ENCODE results near the gene N4BP2L2.

Gene N4BP2L2

GRCh38 chr13:32497589-32497988 lies 41.0 kb downstream of the N4BP2L2 start:
- no peak for DNase-seq (ENCODE audit: low read depth, low spot score)
- no peak overlapping the region for H3K9ac ChIP-seq (ENCODE audit: insufficient read length)
- H3K9me3 ChIP-seq (ENCODE audit: low read depth, low read length): no peaks in the 10 kb centered on the region
- H3K4me3 ChIP-seq: no peak overlapping the region
- H3K36me3 ChIP-seq (ENCODE audit: insufficient read depth, low read length): no peaks in the 10 kb centered on the region
- TF ChIP-seq POLR2AphosphoS5 (IDR thresholded peaks at IDR 0.05; ENCODE audit: borderline replicate concordance, low read depth, low read length) (no peak), FOXP2 (optimal IDR thresholded peaks at IDR 0.05; ENCODE audit: control extremely low read depth, extremely low read length, insufficient read depth) (no peak), EZH2 (IDR thresholded peaks at IDR 0.05) (no peak)
- H3K27ac ChIP-seq: no peak overlapping the region

GRCh38 chr13:32496599-32497160 lies 41.9 kb downstream of the N4BP2L2 start:
- H3K27ac ChIP-seq: no peak overlapping the region
- no peak overlapping the region for H3K9ac ChIP-seq (ENCODE audit: insufficient read length)
- H3K36me3 ChIP-seq (ENCODE audit: insufficient read depth, low read length): no peaks in the 10 kb centered on the region
- no peak for TF ChIP-seq FOXP2 (optimal IDR thresholded peaks at IDR 0.05; ENCODE audit: control extremely low read depth, extremely low read length, insufficient read depth)
- no peak for TF ChIP-seq EZH2 (IDR thresholded peaks at IDR 0.05)
- TF ChIP-seq POLR2AphosphoS5 (IDR thresholded peaks at IDR 0.05; ENCODE audit: borderline replicate concordance, low read depth, low read length): no peak
- no peaks in the 10 kb centered on the region for H3K9me3 ChIP-seq (ENCODE audit: low read depth, low read length)
- DNase-seq (ENCODE audit: low read depth, low spot score): no peak
- H3K4me3 ChIP-seq: no peak overlapping the region

- TF ChIP-seq POLR2AphosphoS5 (IDR thresholded peaks at IDR 0.05; ENCODE audit: borderline replicate concordance, low read depth, low read length) (no peak), FOXP2 (optimal IDR thresholded peaks at IDR 0.05; ENCODE audit: control extremely low read depth, extremely low read length, insufficient read depth) (no peak), EZH2 (IDR thresholded peaks at IDR 0.05) (no peak)
- Histone ChIP-seq H3K9ac (ENCODE audit: insufficient read length) (no peak overlapping the region), H3K9me3 (ENCODE audit: low read depth, low read length) (no peaks in the 10 kb centered on the region), H3K27ac (no peak overlapping the region), H3K36me3 (ENCODE audit: insufficient read depth, low read length) (no peaks in the 10 kb centered on the region), H3K4me3 (no peak overlapping the region)
- no peak for DNase-seq (ENCODE audit: low read depth, low spot score)
These were observed 42.8 kb downstream of the N4BP2L2 start for GRCh38 chr13:32495841-32496240.

GRCh38 chr13:32495429-32495828 lies 43.2 kb downstream of the N4BP2L2 start:
- Histone ChIP-seq H3K4me3 (no peak overlapping the region), H3K27ac (no peak overlapping the region), H3K9me3 (ENCODE audit: low read depth, low read length) (no peaks in the 10 kb centered on the region), H3K9ac (ENCODE audit: insufficient read length) (no peak overlapping the region), H3K36me3 (ENCODE audit: insufficient read depth, low read length) (no peaks in the 10 kb centered on the region)
- no peak for DNase-seq (ENCODE audit: low read depth, low spot score)
- TF ChIP-seq POLR2AphosphoS5 (IDR thresholded peaks at IDR 0.05; ENCODE audit: borderline replicate concordance, low read depth, low read length) (no peak), FOXP2 (optimal IDR thresholded peaks at IDR 0.05; ENCODE audit: control extremely low read depth, extremely low read length, insufficient read depth) (no peak), EZH2 (IDR thresholded peaks at IDR 0.05) (no peak)

- no peaks in the 10 kb centered on the region; the same call in 1 of the 2 replicates for H3K36me3 ChIP-seq (ENCODE audit: insufficient read depth, low read length)
- peak; percentile 40 for DNase-seq (ENCODE audit: low read depth, low spot score)
- no peak for TF ChIP-seq EZH2 (IDR thresholded peaks at IDR 0.05)
- TF ChIP-seq FOXP2 (optimal IDR thresholded peaks at IDR 0.05; ENCODE audit: control extremely low read depth, extremely low read length, insufficient read depth): no peak
- H3K9me3 ChIP-seq (ENCODE audit: low read depth, low read length): no peaks in the 10 kb centered on the region
- H3K4me3 ChIP-seq: no peak overlapping the region; the same call in 1 of the 2 replicates
- H3K27ac ChIP-seq: peak overlapping the region; percentile 87
- H3K9ac ChIP-seq (ENCODE audit: insufficient read length): peak overlapping the region; percentile 78
These were observed 47.6 kb downstream of the N4BP2L2 start for GRCh38 chr13:32491028-32491427.

- Histone ChIP-seq H3K9ac (ENCODE audit: insufficient read length) (no peak overlapping the region), H3K36me3 (ENCODE audit: insufficient read depth, low read length) (no peaks in the 10 kb centered on the region), H3K27ac (no peak overlapping the region), H3K9me3 (ENCODE audit: low read depth, low read length) (no peaks in the 10 kb centered on the region), H3K4me3 (no peak overlapping the region)
- TF ChIP-seq EZH2 (IDR thresholded peaks at IDR 0.05) (no peak), FOXP2 (optimal IDR thresholded peaks at IDR 0.05; ENCODE audit: control extremely low read depth, extremely low read length, insufficient read depth) (no peak), POLR2AphosphoS5 (IDR thresholded peaks at IDR 0.05; ENCODE audit: borderline replicate concordance, low read depth, low read length) (no peak)
- DNase-seq (ENCODE audit: low read depth, low spot score): no peak
These were observed 61.7 kb downstream of the N4BP2L2 start for GRCh38 chr13:32476892-32477291.

GRCh38 chr13:32476021-32476731 lies 62.4 kb downstream of the N4BP2L2 start:
- Histone ChIP-seq H3K9me3 (ENCODE audit: low read depth, low read length) (no peaks in the 10 kb centered on the region), H3K27ac (no peak overlapping the region), H3K36me3 (ENCODE audit: insufficient read depth, low read length) (no peaks in the 10 kb centered on the region), H3K4me3 (no peak overlapping the region), H3K9ac (ENCODE audit: insufficient read length) (no peak overlapping the region)
- DNase-seq (ENCODE audit: low read depth, low spot score): no peak
- no peak for TF ChIP-seq POLR2AphosphoS5 (IDR thresholded peaks at IDR 0.05; ENCODE audit: borderline replicate concordance, low read depth, low read length)
- no peak for TF ChIP-seq FOXP2 (optimal IDR thresholded peaks at IDR 0.05; ENCODE audit: control extremely low read depth, extremely low read length, insufficient read depth)
- no peak for TF ChIP-seq EZH2 (IDR thresholded peaks at IDR 0.05)

- no peak overlapping the region for H3K4me3 ChIP-seq
- no peak overlapping the region for H3K27ac ChIP-seq
- no peaks in the 10 kb centered on the region for H3K36me3 ChIP-seq (ENCODE audit: insufficient read depth, low read length)
- TF ChIP-seq EZH2 (IDR thresholded peaks at IDR 0.05) (no peak), POLR2AphosphoS5 (IDR thresholded peaks at IDR 0.05; ENCODE audit: borderline replicate concordance, low read depth, low read length) (no peak), FOXP2 (optimal IDR thresholded peaks at IDR 0.05; ENCODE audit: control extremely low read depth, extremely low read length, insufficient read depth) (no peak)
- no peaks in the 10 kb centered on the region for H3K9me3 ChIP-seq (ENCODE audit: low read depth, low read length)
- no peak overlapping the region for H3K9ac ChIP-seq (ENCODE audit: insufficient read length)
- no peak for DNase-seq (ENCODE audit: low read depth, low spot score)
These were observed 63.4 kb downstream of the N4BP2L2 start for GRCh38 chr13:32474999-32475792.
